HepG2 (cell line): ENCODE measurements around the gene DNAJC4. TPM values are rescaled to one million over a fixed set of nuclear protein-coding genes. Genes with fewer than 3 reads are reported as not detected.
A peak's percentile ranks its signal among the peaks of the same experiment; 100 is the strongest.

ENCODE experiments used
- GATAD1 ChIP-seq: IDR thresholded peaks from 2 replicates; pipeline ENCODE4 v1.6.1; 2016; ENCODE audit warnings: missing genetic modification reagents, missing compliant biosample characterization
- HES4 ChIP-seq: sonication (generic); formaldehyde crosslinking; IDR thresholded peaks from 2 replicates; pipeline ENCODE4 v1.9.0; 2021; ENCODE audit warnings: mild to moderate bottlenecking, missing genetic modification reagents, borderline replicate concordance
- NR1H2 ChIP-seq: sonication (generic); formaldehyde crosslinking; IDR thresholded peaks from 2 replicates; pipeline ENCODE4 v1.8.1; 2022; ENCODE audit warnings: low read depth, missing genetic modification reagents, borderline replicate concordance
- ZNF33A ChIP-seq: sonication (generic); formaldehyde crosslinking; IDR thresholded peaks from 2 replicates; pipeline ENCODE4 v1.5.1; 2020; ENCODE audit warnings: missing genetic modification reagents, mild to moderate bottlenecking, moderate library complexity, borderline replicate concordance
- polyA plus RNA-seq, 8 experiments: library from polyadenylated mRNA; depleted of rRNA in 3 of 8; stranded (reverse) in 7 of 8; unstranded in 1 of 8; fragments of >200 nt; fragmentation: Illumina TruSeq in 4 of 8; extraction: Trizol in 4 of 8; gene quantifications; 2 replicates each; pipeline versions ENCODE4 v1.2.1 to v1.2.3, GENCODE V29; 2011 to 2016; ENCODE audit warnings: low read depth in 4 of 8, missing spikeins in 1 of 8, mixed read lengths in 1 of 8; ENCODE audit not compliant: insufficient read depth in 1 of 8
- total RNA-seq, 5 experiments: library from RNA; depleted of rRNA; stranded (reverse); fragments of >200 nt; fragmentation: Illumina TruSeq; extraction: Trizol; gene quantifications; 2 replicates each; pipeline ENCODE4 v1.2.3, GENCODE V29; 2016; ENCODE audit warnings: low read depth in 1 of 5
- TF ChIP-seq, protein P1 (sequence below): sonication (generic); formaldehyde crosslinking; IDR thresholded peaks from 2 replicates; pipeline ENCODE4 v1.4.0; 2020; ENCODE audit warnings: missing genetic modification reagents, mild to moderate bottlenecking, borderline replicate concordance
- TF ChIP-seq, protein P2 (sequence below): sonication (generic); formaldehyde crosslinking; IDR thresholded peaks from 2 replicates; pipeline ENCODE4 v1.5.1; 2020; ENCODE audit warnings: missing genetic modification reagents, mild to moderate bottlenecking, borderline replicate concordance
- TF ChIP-seq, protein P3 (sequence below), 2 experiments: fragments of 450-650 bp in 1 of 2; sonication (generic) in 1 of 2; formaldehyde crosslinking in 1 of 2; IDR thresholded peaks; 2 replicates each; pipeline versions ENCODE4 v1.6.1 to v1.8.0; 2016 to 2022; ENCODE audit warnings: antibody characterized with exemption in 1 of 2, mild to moderate bottlenecking in 1 of 2, missing genetic modification reagents in 1 of 2

Gene DNAJC4
- total and polyA plus RNA-seq, 2 of the 13 experiments (the other 11 are each of a cell fraction or from before 2014, with no cell fraction given) = 10.3 to 60.8 TPM

DNA sequence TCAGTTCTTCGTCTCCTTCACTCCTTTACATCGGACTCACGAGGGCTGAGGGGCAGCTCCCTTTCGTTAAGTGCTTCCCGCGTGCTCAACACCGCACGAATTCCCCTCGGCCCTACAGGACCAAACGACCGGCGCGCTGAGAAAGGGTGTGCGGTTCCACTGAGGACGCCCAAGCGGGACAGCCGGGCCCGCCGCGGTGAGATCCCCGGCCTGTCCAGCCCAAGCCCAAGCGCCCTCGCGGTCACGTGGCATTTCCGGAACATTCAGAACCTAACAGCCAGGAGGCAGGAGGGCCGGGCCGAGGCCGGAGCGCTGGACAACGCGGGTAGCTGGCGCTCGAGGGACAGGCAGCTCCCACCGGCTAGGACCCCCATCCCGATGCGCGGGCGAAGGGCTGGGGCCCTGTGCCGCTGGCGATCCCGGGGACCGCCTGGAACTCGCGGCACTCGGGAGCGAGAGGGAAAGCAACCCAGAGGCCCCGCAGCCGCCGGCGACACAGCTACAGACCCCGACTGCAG, 45.1 kb upstream of the DNAJC4 start (continued):
- TF ChIP-seq HES4 (peak; percentile 98), ZNF33A (CRISPR knock-in tag) (peak; percentile 93), GATAD1 (CRISPR knock-in tag) (peak; percentile 61; the same call in 1 of the 2 replicates), NR1H2 (CRISPR knock-in tag) (no peak)
- TF ChIP-seq, protein P1, sequence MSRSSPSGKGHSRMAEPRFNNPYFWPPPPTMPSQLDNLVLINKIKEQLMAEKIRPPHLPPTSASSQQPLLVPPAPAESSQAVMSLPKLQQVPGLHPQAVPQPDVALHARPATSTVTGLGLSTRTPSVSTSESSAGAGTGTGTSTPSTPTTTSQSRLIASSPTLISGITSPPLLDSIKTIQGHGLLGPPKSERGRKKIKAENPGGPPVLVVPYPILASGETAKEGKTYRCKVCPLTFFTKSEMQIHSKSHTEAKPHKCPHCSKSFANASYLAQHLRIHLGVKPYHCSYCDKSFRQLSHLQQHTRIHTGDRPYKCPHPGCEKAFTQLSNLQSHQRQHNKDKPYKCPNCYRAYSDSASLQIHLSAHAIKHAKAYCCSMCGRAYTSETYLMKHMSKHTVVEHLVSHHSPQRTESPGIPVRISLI (CRISPR knock-in tag) = no peak; the same call in 1 of the 2 replicates
- TF ChIP-seq, protein P2, sequence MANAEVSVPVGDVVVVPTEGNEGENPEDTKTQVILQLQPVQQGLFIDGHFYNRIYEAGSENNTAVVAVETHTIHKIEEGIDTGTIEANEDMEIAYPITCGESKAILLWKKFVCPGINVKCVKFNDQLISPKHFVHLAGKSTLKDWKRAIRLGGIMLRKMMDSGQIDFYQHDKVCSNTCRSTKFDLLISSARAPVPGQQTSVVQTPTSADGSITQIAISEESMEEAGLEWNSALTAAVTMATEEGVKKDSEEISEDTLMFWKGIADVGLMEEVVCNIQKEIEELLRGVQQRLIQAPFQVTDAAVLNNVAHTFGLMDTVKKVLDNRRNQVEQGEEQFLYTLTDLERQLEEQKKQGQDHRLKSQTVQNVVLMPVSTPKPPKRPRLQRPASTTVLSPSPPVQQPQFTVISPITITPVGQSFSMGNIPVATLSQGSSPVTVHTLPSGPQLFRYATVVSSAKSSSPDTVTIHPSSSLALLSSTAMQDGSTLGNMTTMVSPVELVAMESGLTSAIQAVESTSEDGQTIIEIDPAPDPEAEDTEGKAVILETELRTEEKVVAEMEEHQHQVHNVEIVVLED = 0 out of 2 replicates have a peak, but pooled peaks have one; percentile 47
- TF ChIP-seq, protein P3, sequence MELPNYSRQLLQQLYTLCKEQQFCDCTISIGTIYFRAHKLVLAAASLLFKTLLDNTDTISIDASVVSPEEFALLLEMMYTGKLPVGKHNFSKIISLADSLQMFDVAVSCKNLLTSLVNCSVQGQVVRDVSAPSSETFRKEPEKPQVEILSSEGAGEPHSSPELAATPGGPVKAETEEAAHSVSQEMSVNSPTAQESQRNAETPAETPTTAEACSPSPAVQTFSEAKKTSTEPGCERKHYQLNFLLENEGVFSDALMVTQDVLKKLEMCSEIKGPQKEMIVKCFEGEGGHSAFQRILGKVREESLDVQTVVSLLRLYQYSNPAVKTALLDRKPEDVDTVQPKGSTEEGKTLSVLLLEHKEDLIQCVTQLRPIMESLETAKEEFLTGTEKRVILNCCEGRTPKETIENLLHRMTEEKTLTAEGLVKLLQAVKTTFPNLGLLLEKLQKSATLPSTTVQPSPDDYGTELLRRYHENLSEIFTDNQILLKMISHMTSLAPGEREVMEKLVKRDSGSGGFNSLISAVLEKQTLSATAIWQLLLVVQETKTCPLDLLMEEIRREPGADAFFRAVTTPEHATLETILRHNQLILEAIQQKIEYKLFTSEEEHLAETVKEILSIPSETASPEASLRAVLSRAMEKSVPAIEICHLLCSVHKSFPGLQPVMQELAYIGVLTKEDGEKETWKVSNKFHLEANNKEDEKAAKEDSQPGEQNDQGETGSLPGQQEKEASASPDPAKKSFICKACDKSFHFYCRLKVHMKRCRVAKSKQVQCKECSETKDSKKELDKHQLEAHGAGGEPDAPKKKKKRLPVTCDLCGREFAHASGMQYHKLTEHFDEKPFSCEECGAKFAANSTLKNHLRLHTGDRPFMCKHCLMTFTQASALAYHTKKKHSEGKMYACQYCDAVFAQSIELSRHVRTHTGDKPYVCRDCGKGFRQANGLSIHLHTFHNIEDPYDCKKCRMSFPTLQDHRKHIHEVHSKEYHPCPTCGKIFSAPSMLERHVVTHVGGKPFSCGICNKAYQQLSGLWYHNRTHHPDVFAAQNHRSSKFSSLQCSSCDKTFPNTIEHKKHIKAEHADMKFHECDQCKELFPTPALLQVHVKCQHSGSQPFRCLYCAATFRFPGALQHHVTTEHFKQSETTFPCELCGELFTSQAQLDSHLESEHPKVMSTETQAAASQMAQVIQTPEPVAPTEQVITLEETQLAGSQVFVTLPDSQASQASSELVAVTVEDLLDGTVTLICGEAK (IDR thresholded peaks at IDR 0.05) = no peak
- TF ChIP-seq, protein P3 (CRISPR knock-in tag; IDR thresholded peaks at IDR 0.05) = peak; percentile 93; the same call in 1 of the 2 replicates
